Adipocyte (in vitro differentiated cells): Measurements from ENCODE around the gene C19orf85.
"Not testable (repeated sequence)": the region's sequence is repeated elsewhere in the genome, so short reads cannot be mapped to it uniquely, and the experiment has no call there.

Source experiments
- DNase-seq: peaks from one replicate; pipeline ENCODE4 v3.0.0-alpha.2; 2015; ENCODE audit warnings: low read depth
- H3K27me3 ChIP-seq: replicated peaks from 2 replicates; pipeline ENCODE4 v1.7.0; 2013; ENCODE audit warnings: mild to moderate bottlenecking, low read length, moderate library complexity; ENCODE audit not compliant: control insufficient read depth, insufficient read depth
- H3K36me3 ChIP-seq: 2 replicates; pipeline ENCODE4 v1.7.0; 2013; ENCODE audit warnings: low read length, mild to moderate bottlenecking, moderate library complexity; ENCODE audit not compliant: control insufficient read depth, insufficient read depth, severe bottlenecking
- H3K4me1 ChIP-seq: 2 replicates; pipeline ENCODE4 v1.7.0; 2013; ENCODE audit warnings: mild to moderate bottlenecking, low read length, moderate library complexity; ENCODE audit not compliant: control insufficient read depth, insufficient read depth
- H3K4me3 ChIP-seq: 2 replicates; pipeline ENCODE4 v1.7.0; 2013; ENCODE audit warnings: mild to moderate bottlenecking, low read length, moderate library complexity
- H3K9ac ChIP-seq: 2 replicates; pipeline ENCODE4 v1.7.0; 2013; ENCODE audit warnings: mild to moderate bottlenecking, low read length, moderate library complexity
- H3K9me3 ChIP-seq: 2 replicates; pipeline ENCODE4 v1.7.0; 2013; ENCODE audit warnings: mild to moderate bottlenecking, low read length, moderate library complexity; ENCODE audit not compliant: control insufficient read depth

C19orf85 gene

DNA sequence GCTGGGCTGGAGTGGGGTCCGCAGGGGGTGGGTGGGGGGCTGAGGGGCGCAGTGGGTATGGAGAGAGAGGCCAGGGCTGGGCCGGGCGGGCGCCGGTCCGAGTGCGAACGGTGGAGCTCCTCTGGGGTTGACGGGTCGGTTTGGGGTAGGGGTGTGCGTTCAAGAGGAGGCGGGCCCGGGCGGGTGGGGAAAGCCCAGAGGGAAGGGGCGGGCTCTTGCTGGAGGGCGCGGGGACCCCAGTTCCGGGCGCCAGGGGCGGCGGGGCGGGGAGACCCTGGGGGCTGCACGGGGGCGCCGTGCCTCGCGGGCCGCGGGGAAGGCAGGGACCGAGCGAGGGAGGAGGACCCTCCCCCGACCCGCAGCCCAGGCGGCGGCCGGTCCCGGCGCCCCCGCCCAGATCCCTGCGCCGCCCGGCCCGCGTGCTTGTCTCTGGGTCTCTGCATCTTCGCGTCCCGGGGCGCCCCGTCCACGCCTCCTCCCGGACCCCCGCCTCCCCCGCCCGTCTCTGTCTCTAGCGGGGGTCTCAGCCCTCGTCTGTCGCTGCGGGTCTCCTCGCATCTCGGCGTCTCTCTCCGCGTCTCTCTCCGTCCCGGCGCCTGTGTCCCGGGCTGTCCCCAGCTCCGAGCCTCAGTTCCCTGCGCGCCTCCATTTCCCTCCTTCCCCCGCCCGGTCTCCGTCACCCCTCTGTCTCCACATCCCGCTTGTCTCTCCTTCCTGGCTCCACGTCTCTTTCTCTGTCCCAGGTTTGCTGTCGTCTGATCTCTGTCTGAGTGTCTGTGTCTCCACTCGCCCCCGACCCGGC, 13.2 kb downstream of the C19orf85 start:
- peaks cover 23% of the 10 kb centered on the region for H3K27me3 ChIP-seq
- H3K9me3 ChIP-seq, result no peaks in the 10 kb centered on the region
- peak; percentile 38 for DNase-seq
- H3K4me1 ChIP-seq, result no peaks in the 10 kb centered on the region
- no peak overlapping the region for H3K4me3 ChIP-seq
- peaks cover 4% of the 10 kb centered on the region for H3K36me3 ChIP-seq
- H3K9ac ChIP-seq, result no peak overlapping the region

DNA sequence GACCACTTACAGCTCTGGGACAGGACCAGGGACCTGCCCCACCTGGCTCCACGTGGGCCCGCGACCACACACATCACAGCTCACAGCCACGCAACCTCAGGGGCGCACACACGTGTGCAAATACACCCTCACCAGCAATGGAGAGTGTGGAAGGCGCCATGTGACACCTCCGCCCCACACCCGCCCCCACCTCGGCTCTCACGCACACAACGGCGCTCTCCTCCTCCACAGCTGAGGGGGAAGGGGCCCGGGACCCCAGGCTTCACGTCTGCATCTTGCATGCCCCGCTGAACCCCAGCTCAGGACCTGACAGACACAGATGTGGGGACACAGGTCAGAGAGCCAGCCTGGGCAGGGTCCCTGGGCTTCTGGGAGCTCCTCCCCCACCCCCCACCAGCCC, 15.1 kb downstream of the C19orf85 start:
- peaks cover 37% of the 10 kb centered on the region for H3K27me3 ChIP-seq
- no peaks in the 10 kb centered on the region for H3K9me3 ChIP-seq
- H3K4me1 ChIP-seq, result no peaks in the 10 kb centered on the region

DNA sequence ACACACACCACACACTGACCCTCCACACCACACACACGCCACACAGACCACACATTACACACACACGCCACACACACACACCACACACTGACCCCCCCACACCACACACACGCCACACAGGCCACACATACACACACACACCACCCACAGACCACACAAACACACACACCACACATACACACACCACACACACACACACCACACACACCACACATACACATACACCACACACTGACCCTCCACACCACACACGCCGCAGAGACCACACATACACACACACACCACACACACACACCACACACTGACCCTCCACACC, 16.4 kb downstream of the C19orf85 start:
- not testable (repeated sequence) for H3K4me1 ChIP-seq, H3K9ac ChIP-seq, DNase-seq, H3K4me3 ChIP-seq, H3K36me3 ChIP-seq, H3K9me3 ChIP-seq
- peaks cover 46% of the 10 kb centered on the region for H3K27me3 ChIP-seq

More for the DNA sequence above, 15.1 kb downstream of the C19orf85 start:
- no peak overlapping the region for H3K4me3 ChIP-seq
- no peak for DNase-seq
- no peaks in the 10 kb centered on the region for H3K36me3 ChIP-seq
- no peak overlapping the region for H3K9ac ChIP-seq

DNA sequence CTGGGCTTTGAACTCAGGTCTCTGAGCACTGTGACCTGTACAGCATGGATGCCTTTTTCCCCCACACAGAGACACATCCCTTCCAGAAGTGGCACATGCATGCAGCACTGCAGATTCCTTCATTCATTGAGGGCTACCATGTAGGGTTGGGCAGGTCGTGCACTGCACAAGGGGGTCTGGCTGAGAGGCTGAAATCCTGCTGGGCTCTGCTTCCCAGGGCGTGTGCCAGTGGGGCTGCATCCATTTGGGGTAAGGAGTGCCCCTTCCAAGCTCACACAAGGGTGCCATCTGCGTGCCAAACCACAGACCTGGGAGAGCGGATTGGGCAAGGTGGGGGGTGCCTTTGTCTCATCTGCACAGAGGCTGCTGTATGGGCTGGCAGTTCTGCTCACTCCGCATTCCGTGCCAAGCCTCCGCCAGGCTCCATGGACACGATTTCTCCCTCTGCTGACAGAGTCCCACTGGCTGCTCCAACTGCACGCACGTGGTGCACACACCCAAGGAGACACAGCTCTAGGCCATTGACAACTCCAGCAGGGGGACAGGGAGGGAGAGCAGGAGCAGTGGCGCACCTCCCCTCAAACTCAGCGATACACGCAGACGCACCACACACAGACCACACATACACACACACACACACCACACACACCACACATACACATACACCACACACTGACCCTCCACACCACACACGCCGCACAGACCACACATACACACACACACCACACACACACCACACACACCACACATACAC, 17.0 kb downstream of the C19orf85 start:
- DNase-seq, result peak; percentile 54
- peaks cover 46% of the 10 kb centered on the region for H3K27me3 ChIP-seq

DNA sequence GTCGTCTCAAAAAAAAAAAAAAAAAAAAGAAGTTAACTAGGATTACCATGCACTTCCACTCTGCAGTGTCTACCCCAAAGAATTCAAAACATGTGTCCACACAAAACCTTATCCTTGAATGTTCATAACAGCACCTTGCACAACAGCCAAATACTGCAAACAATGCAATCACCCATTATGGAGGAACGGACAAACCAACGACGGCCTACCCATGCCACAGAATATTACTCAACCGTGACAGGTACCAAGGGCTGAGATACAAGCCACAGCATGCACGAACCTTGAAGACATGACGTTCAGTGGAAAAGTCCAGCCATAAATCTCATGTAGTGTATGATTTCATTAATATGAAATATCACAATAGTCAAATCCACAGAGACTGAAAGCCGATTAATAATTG, 18.5 kb downstream of the C19orf85 start:
- no peaks in the 10 kb centered on the region for H3K9me3 ChIP-seq
- no peak for DNase-seq
- peaks cover 56% of the 10 kb centered on the region for H3K27me3 ChIP-seq
- H3K4me3 ChIP-seq, result no peak overlapping the region
- no peak overlapping the region for H3K9ac ChIP-seq
- H3K4me1 ChIP-seq, result no peaks in the 10 kb centered on the region
- H3K36me3 ChIP-seq, result no peaks in the 10 kb centered on the region

More for the DNA sequence above, 17.0 kb downstream of the C19orf85 start:
- no peaks in the 10 kb centered on the region for H3K36me3 ChIP-seq
- no peaks in the 10 kb centered on the region for H3K9me3 ChIP-seq
- no peak overlapping the region for H3K9ac ChIP-seq
- no peaks in the 10 kb centered on the region for H3K4me1 ChIP-seq
- H3K4me3 ChIP-seq, result no peak overlapping the region

DNA sequence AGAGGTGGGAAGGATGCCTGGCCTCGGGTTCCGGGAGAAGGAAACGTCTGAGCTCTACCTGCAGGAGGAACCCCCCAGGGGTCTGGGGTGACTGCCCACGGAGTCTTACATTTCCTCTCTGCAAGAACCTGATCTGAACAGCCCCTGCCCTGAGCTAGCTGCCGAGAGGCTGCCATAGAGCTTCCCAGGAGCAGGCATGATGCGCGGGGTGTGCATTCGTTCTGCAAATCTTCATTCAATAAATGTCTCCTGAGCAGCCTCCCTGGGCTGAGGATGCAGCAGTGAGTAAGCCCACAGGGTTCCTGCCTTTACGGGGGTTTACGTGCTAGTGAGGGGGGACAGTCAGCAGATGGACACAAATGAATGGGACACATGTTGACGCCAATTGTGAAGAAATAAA, 19.9 kb downstream of the C19orf85 start:
- no peak overlapping the region for H3K4me3 ChIP-seq
- H3K9ac ChIP-seq, result no peak overlapping the region
- no peaks in the 10 kb centered on the region for H3K9me3 ChIP-seq
- peaks cover 62% of the 10 kb centered on the region for H3K27me3 ChIP-seq
- no peaks in the 10 kb centered on the region for H3K36me3 ChIP-seq
- H3K4me1 ChIP-seq, result no peaks in the 10 kb centered on the region
- no peak for DNase-seq

DNA sequence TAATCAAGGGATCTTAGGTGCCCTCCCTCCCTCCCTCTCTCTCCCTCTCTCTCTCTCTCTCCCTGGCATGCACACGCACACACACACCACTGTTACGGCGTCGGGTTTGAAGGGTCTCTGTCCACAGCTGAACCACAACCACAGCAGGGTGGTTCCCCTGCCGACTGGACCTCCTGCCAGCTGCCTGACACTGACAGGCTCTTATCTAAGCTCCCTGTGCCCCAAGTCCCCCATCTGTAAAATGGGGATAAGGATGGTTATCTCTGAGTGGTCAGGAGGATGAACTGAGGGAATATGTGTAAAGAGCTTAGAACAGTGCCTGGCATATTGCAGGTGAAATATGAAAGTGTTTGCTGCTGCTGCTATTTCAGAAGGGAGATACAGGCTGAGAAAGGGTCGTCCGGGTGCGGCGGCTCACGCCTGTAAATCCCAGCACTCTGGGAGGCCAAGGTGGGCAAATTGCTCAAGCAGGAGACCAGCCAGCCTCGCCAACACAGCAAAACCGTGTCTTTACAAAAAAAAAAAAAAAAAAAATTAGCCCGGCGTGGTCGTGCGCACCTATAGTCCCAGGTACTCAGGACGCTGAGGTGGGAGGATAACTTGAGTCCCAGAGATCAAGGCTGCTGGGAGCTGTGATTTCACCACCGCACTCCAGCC, 20.6 kb downstream of the C19orf85 start:
- H3K4me3 ChIP-seq, result no peak overlapping the region
- peaks cover 62% of the 10 kb centered on the region for H3K27me3 ChIP-seq
- no peak overlapping the region for H3K9ac ChIP-seq
- no peaks in the 10 kb centered on the region for H3K36me3 ChIP-seq
- no peaks in the 10 kb centered on the region for H3K4me1 ChIP-seq
- no peak for DNase-seq
- H3K9me3 ChIP-seq, result no peaks in the 10 kb centered on the region

DNA sequence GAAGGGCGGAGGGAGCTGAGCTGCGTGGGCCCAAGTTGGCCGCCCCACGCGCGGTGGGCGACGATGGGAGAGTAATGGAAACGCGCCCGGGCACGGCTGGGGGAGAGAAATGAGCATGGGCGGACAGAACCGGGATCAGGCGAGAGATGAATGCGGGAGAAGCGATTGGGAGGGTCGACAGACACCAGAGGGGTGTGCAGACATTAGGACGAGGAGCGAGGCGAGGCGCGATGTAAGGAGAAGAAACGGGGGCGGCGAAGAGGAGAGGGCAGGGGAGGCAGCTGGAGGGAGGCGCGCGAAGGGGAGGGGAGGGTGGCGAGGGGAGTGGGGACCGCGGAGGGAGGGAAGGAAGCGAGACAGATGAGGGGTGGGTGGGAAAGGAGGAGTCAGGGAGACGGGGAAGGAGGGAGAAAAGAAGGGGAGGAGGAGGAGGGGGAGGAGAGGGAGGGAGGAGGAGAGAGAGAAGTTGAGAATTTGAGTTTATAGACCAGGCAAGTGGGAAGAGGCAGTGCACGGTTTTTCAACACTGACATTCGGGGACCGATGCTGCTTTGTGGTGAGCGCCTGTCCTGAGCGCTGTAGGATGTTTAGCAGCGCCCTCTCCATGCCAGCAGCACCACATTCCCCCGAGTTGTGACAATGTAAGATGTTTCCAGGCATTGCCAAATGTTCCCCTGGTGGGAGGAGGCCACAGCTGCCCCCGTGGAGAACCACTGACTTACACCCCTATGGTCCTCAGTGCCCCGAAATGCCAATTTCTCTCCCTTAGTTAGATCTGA, 21.3 kb downstream of the C19orf85 start, which contains the start of gene SHISA7:
SHISA7 (minus strand) TSS at position 256 of the 779 bp plus-strand sequence. CDS start 437 bp downstream, outside the sequence.
- H3K9me3 ChIP-seq, result no peaks in the 10 kb centered on the region
- no peaks in the 10 kb centered on the region for H3K4me1 ChIP-seq
- DNase-seq, result no peak
- H3K27me3 ChIP-seq, result peaks cover 69% of the 10 kb centered on the region
- no peaks in the 10 kb centered on the region for H3K36me3 ChIP-seq
- H3K4me3 ChIP-seq, result no peak within 1 kb of the TSS
- H3K9ac ChIP-seq, result no peak within 1 kb of the TSS

DNA sequence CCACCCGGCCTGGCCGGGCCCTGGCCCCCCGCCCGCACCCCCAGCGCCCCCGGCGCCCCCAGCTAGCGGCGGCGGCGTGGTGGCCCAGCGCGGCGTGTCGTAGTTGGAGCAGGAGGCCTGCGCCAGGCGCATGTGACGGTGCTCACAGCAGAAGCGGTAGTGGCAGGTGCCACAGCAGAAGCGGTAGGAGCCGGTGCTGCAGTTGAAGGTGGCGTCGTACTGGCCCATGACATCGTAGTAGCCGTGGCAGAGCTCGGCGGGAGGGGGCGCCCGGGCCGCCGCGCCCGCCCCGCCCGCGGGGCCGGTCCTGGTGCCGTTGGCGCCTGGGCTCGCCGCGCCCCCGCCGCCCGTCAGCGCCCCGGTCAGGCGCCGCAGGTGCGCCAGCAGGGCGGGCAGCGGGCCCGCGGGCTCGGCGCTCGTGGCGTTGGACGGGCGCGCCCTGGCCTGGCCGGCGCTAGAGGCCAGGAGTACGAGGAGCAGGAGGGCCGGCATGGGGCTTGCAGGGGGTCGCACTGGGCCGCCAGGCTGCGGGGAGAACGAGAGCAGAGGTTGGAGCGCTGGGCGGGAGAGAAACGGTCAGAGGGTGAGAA, 22.1 kb downstream of the C19orf85 start:
- Histone ChIP-seq H3K27me3 (peaks cover 71% of the 10 kb centered on the region), H3K9me3 (no peaks in the 10 kb centered on the region), H3K4me1 (no peaks in the 10 kb centered on the region), H3K36me3 (no peaks in the 10 kb centered on the region), H3K4me3 (no peak overlapping the region), H3K9ac (no peak overlapping the region)
- no peak for DNase-seq

DNA sequence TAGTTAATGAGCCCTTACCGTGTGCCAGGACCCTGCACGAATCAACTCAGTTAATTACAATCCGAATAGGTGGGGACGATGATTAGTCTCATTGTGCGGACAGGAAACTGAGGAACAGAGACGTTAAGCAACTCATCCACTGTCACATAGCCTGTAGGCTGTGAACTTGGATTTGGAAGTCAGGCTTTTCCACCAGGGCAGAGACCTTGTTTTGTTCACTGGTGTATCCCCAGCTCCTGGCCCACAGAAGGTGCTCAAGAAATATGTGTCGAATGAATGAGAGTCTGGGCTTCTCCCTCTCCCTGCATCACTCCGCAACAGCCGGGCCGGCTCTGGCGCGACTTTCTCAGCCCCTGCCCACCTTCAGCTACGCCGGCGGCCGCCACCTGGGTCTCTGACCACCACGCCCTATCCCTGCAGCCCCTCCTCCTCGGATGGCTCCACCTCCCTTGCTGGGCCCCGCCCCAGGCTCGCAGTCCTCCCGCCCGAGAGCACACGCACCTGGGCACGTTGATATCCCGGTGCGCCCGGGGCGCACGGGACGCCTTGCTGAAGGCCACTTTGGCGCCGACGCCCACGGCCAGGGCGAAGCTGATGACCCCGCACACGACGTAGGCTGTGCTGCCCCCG, 22.7 kb downstream of the C19orf85 start:
- Histone ChIP-seq H3K9ac (no peak overlapping the region), H3K9me3 (no peaks in the 10 kb centered on the region), H3K4me3 (no peak overlapping the region), H3K36me3 (no peaks in the 10 kb centered on the region), H3K4me1 (no peaks in the 10 kb centered on the region), H3K27me3 (peaks cover 70% of the 10 kb centered on the region)
- DNase-seq, result no peak
